ENCODE data around the gene TMEM154.

TMEM154 gene

DNA sequence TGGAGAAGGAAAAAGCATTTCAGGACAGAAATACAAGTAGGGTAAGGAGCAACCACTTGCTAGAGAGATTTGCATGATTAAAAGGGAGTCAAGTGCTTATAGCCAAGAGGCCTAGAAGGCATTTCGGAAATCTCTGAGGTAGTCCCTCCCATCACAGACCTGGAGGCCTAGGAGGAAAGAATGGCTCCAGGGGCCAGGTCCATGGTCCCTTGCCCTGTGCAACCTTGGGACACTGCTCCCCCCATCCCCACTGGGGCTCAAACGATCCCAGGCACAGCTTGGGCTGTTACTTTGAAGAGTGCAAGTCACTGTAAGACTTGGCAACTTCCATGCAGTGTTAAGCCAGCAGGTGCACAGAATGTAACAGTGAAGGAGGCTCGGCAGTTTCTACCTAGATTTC, 92.7 kb downstream of the TMEM154 start:
- no peak for DNase-seq

- DNase-seq = no peak
Measured at GRCh38 chr4:152586668-152587067, 93.1 kb downstream of the TMEM154 start.

DNA sequence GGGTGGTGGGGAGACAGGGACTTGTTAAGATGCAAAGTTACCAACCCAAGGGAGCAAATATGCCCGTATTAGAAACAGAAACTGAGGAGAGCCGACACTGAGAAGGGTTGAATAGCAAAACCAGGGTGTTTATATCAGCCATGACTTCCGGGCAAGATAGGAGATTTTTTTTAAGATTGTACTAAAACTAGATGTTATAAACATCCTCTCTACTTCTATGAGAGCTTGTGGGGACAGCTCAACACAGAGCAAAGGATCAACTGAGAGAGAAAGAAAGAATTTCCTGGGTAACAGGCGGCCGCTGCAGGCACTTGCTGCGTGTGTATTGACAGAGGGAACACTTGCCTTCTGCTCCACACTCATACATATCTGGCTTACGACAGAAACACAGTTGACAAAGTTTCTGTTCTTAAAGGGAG, 94.8 kb downstream of the TMEM154 start:
- no peak for DNase-seq

- no peak for DNase-seq
Measured at GRCh38 chr4:152581536-152582160, 98.1 kb downstream of the TMEM154 start.

DNA sequence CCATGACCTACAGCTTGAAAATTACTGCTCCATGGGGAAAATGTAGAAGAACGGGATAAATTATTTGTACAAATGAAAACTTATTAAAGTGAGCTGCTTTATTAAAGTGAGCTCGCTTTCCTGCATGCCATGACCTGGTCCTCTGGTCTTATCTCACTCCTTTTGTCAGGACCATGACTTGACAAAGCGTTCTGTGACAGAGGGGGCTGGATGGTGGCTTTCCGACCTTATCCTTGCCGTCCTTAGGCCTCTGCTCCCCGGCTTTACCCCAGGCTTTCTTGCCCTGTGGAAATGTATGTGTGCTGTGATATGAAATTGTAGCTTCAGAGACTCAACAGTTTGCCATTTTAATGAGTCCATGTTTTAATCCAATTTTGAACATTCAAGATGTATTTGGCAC, 99.9 kb downstream of the TMEM154 start:
- no peak for DNase-seq

- no peak for DNase-seq
Measured at GRCh38 chr4:152579107-152579764, 100.6 kb downstream of the TMEM154 start.

- no peak for DNase-seq
Measured at GRCh38 chr4:152578670-152579069, 101.1 kb downstream of the TMEM154 start.

- no peak for DNase-seq
Measured at GRCh38 chr4:152577708-152578396, 101.9 kb downstream of the TMEM154 start.

GRCh38 chr4:152575533-152575932, 104.3 kb downstream of the TMEM154 start:
- DNase-seq = no peak

DNA sequence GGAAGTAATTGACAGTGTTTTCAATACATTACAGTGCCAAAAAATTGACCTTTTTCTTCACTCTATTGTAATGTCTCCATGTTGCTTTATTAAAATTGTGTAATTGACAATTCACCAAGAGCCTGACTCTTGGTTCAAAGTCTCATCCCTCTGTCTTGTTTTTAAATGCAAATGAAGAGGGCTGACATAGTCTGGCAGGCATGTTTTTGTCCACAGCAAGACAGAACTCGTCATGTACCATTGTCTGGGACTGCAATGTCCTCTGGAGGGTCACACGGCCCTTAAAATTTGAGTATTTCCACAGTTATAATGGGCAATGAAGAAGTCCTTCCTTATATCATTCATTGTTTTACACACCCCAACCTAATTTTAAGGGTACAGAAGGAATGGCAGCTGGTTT, 105.9 kb downstream of the TMEM154 start:
- no peak for DNase-seq

DNA sequence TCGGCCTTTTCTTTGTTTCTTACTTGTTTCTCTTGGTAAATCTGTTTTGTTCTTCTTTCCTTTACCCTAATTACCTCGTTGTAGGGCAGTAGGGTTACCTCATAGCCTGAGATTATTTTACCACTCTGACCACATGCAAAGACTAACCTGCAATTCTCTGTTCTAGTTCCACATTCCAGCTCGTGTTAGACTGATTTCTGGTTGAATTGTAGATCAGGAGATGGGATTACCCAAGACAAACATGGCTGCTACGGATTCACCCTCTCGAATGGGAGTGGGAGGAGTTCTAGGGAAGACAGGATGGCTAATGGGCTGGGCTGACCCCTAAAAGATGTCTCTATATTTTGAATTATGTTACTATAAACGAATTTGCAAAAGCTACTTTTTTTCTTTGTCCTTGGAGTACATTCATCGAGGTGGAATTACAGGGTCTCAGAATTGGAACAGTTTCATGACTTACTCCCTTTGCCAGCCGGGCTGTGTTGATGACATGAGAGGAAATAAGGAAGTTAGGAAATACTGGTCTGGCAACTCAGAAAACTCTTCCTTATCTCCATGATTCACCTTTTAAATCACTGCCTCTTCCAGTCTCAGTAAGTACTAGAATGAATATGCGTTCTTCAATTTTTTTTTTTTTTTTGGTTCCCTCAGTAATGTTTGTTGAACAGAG, 107.2 kb downstream of the TMEM154 start:
- no peak for DNase-seq

DNA sequence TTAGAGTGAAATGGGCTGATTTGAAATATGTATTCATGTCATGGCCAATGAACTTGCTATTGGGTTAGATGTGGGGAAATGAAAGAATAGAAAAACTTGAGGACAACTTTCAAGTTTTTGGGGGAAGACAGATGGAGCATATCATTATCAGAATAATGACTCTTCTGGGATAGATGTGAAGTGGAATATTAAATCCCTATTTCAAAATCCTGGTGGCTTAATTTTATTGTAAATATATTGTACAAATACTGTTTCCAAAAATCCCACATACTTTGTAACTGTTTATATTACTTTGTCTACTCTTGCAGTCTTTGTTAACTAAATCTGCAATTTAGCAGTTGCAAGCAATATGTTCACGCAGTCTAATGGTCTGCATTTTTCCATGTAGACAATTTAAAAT, 108.0 kb downstream of the TMEM154 start:
- no peak for DNase-seq

- DNase-seq = no peak
Measured at GRCh38 chr4:152571296-152571695, 108.5 kb downstream of the TMEM154 start.
